ENCODE measurements around the gene POU3F2.

- TF ChIP-seq CTCF (conservative IDR thresholded peaks at IDR 0.05; ENCODE audit: low read depth, low read length) (no peak), EZH2 (IDR thresholded peaks at IDR 0.05; ENCODE audit: borderline replicate concordance, low read depth, low read length, poor library complexity, severe bottlenecking) (no peak)
These were observed 25.7 kb upstream of the POU3F2 start for GRCh38 chr6:98808541-98809210.

All from A673 (cell line).